Prostate gland (tissue), 2 donors: ENCODE data around the gene TBX3.

Experiments used
- CTCF ChIP-seq, 4 experiments: fragments of 200-600 bp in 2 of 4; fragments of 450-650 bp in 2 of 4; sonication (generic) in 2 of 4; IDR thresholded peaks; 1 replicate in 3 of 4; 2 replicates in 1 of 4; pipeline ENCODE4 v1.5.1; 2016 to 2019; ENCODE audit warnings: antibody characterized with exemption in 4 of 4, mild to moderate bottlenecking in 2 of 4, moderate library complexity in 2 of 4
- POLR2A ChIP-seq: fragments of 450-650 bp; IDR thresholded peaks from one replicate; pipeline ENCODE4 v1.6.1; 2016; ENCODE audit warnings: antibody characterized with exemption, mild to moderate bottlenecking
- POLR2AphosphoS5 ChIP-seq: sonication (generic); formaldehyde crosslinking; IDR thresholded peaks from one replicate; pipeline ENCODE4 v1.6.1; 2017; ENCODE audit warnings: antibody characterized with exemption

- peak; percentile 55 to 89 (median 79) for TF ChIP-seq CTCF (IDR thresholded peaks at IDR 0.05)
- TF ChIP-seq POLR2A, result no peak
- TF ChIP-seq POLR2AphosphoS5, result peak; percentile 37
These were observed 58.6 kb downstream of the TBX3 start for GRCh38 chr12:114625294-114625851.
